Mucosa of gallbladder (tissue), 1 donor: ENCODE results near the gene WIZ. TPM values are rescaled to one million over a fixed set of nuclear protein-coding genes. Genes with fewer than 3 reads are reported as not detected.

Source experiments
- DNase-seq: peaks from one replicate; pipeline ENCODE4 v3.0.0-alpha.2; 2020; ENCODE audit warnings: low spot score
- total RNA-seq: library from RNA; stranded (reverse); gene quantifications from one replicate; pipeline ENCODE4 v1.2.1, GENCODE V29; 2021
- donor health status: DM: no; HTN: no; CAD: no.

The WIZ gene
- total RNA-seq, 1 donor from 2014 or later: 48.7 TPM

GRCh38 chr19:15464394-15465385, 14.9 kb upstream of the WIZ start, which contains the start of gene RASAL3:
TSS of gene RASAL3 (minus strand) at chr19:15464544. CDS start at chr19:15464358, 186 bp downstream.
- no peak for DNase-seq

GRCh38 chr19:15463861-15464371, 14.2 kb upstream of the WIZ start:
- DNase-seq: no peak

- no peak for DNase-seq
Observed at GRCh38 chr19:15461694-15462093, 11.9 kb upstream of the WIZ start.

- no peak for DNase-seq
Observed at GRCh38 chr19:15457701-15458484, 8.1 kb upstream of the WIZ start.

- DNase-seq: peak; percentile 34
Observed at GRCh38 chr19:15456871-15457700, 7.3 kb upstream of the WIZ start.

GRCh38 chr19:15456441-15456840, 6.7 kb upstream of the WIZ start:
- DNase-seq: no peak

- no peak for DNase-seq
Observed at GRCh38 chr19:15455996-15456395, 6.2 kb upstream of the WIZ start.

GRCh38 chr19:15453906-15454860, 4.4 kb upstream of the WIZ start:
- no peak for DNase-seq

- no peak for DNase-seq
Observed at GRCh38 chr19:15453091-15453578, 3.4 kb upstream of the WIZ start.

- DNase-seq: peak; percentile 87
Observed at GRCh38 chr19:15452111-15453047, 2.6 kb upstream of the WIZ start.

- no peak for DNase-seq
Observed at GRCh38 chr19:15450528-15450890, 753 bp upstream of the WIZ start.

GRCh38 chr19:15448778-15449619, 757 bp downstream of the WIZ start:
- no peak for DNase-seq

- DNase-seq: no peak
Observed at GRCh38 chr19:15448044-15448777, 1.5 kb downstream of the WIZ start.

- no peak for DNase-seq
Observed at GRCh38 chr19:15447057-15447456, 2.7 kb downstream of the WIZ start.

GRCh38 chr19:15445807-15446376, 3.9 kb downstream of the WIZ start:
- no peak for DNase-seq

GRCh38 chr19:15445227-15445605, 4.5 kb downstream of the WIZ start:
- no peak for DNase-seq
